K562 (cell line): ENCODE measurements around the gene WASF2. TPM values are rescaled to one million over a fixed set of nuclear protein-coding genes. Genes with fewer than 3 reads are reported as not detected.

Experiments used
- ARID4B ChIP-seq: sonication (generic); formaldehyde crosslinking; IDR thresholded peaks from 2 replicates; pipeline ENCODE4 v1.8.0; 2022; ENCODE audit warnings: mild to moderate bottlenecking, missing genetic modification reagents
- DPF2 ChIP-seq: fragments of 450-650 bp; IDR thresholded peaks from 2 replicates; pipeline ENCODE4 v1.6.1; 2016
- E2F1 ChIP-seq: sonication (generic); formaldehyde crosslinking; IDR thresholded peaks from 2 replicates; pipeline ENCODE4 v1.8.1; 2023; ENCODE audit warnings: mild to moderate bottlenecking, missing genetic modification reagents, moderate library complexity
- EGR1 ChIP-seq: fragments of 450-650 bp; conservative IDR thresholded peaks from 2 replicates; pipeline ENCODE4 v1.6.1; 2017; ENCODE audit warnings: mild to moderate bottlenecking
- ESRRA ChIP-seq: fragments of 450-650 bp; IDR thresholded peaks from 2 replicates; pipeline ENCODE4 v1.6.1; 2014; ENCODE audit warnings: low read depth, mild to moderate bottlenecking, moderate library complexity, borderline replicate concordance
- HDAC8 ChIP-seq: fragments of 450-650 bp; IDR thresholded peaks from 2 replicates; pipeline ENCODE4 v1.6.1; 2016; ENCODE audit warnings: mild to moderate bottlenecking, missing genetic modification characterization, moderate library complexity, missing compliant biosample characterization
- KLF16 ChIP-seq: IDR thresholded peaks from 2 replicates; pipeline ENCODE4 v1.6.1; 2016; ENCODE audit warnings: antibody characterized with exemption
- MCM5 ChIP-seq: fragments of 450-650 bp; IDR thresholded peaks from 2 replicates; pipeline ENCODE4 v1.6.1; 2016; ENCODE audit warnings: low read depth
- POLR2AphosphoS5 ChIP-seq: IDR thresholded peaks from 2 replicates; pipeline ENCODE4 v1.6.1; 2011; ENCODE audit warnings: mild to moderate bottlenecking, low read depth, low read length, moderate library complexity; ENCODE audit not compliant: control insufficient read depth, insufficient read depth
- RAD21 ChIP-seq, 2 experiments: fragments of 250-450 bp in 1 of 2; fragments of 450-650 bp in 1 of 2; sonication (Bioruptor Pico) in 1 of 2; formaldehyde crosslinking in 1 of 2; IDR thresholded peaks in 1 of 2; conservative IDR thresholded peaks in 1 of 2; 2 replicates each; pipeline versions ENCODE4 v1.4.0 to v1.8.0; 2020 to 2022; ENCODE audit warnings: mild to moderate bottlenecking in 2 of 2, moderate library complexity in 1 of 2
- RB1 ChIP-seq: fragments of 450-650 bp; IDR thresholded peaks from 2 replicates; pipeline ENCODE4 v1.6.1; 2017; ENCODE audit warnings: low read depth, mild to moderate bottlenecking
- ZNF764 ChIP-seq: fragments of 250-450 bp; sonication (Bioruptor Pico); IDR thresholded peaks from 2 replicates; pipeline ENCODE4 v1.4.0; 2020; ENCODE audit warnings: low read depth, mild to moderate bottlenecking, moderate library complexity
- ZNF778 ChIP-seq: fragments of 450-650 bp; formaldehyde crosslinking; IDR thresholded peaks from 2 replicates; pipeline ENCODE4 v1.4.0; 2020; ENCODE audit warnings: mild to moderate bottlenecking, moderate library complexity
- polyA plus RNA-seq, 8 experiments: library from polyadenylated mRNA; depleted of rRNA in 4 of 8; stranded (reverse) in 5 of 8; unstranded in 3 of 8; fragments of >200 nt; fragmentation: Nextera tagmentation in 2 of 8; fragmentation: Illumina TruSeq in 1 of 8; extraction: Ambion mirVana in 2 of 8; extraction: Trizol in 1 of 8; gene quantifications; 2 replicates each; pipeline versions ENCODE4 v1.2.1 to v1.2.3, GENCODE V29; 2011 to 2014; ENCODE audit warnings: inconsistent platforms in 1 of 8, missing spikeins in 1 of 8
- total RNA-seq, 7 experiments: library from RNA; depleted of rRNA in 6 of 7; stranded (reverse); fragments of >200 nt in 6 of 7; fragmentation: Illumina TruSeq in 2 of 7; extraction: Trizol in 2 of 7; gene quantifications; 2 replicates each; pipeline versions ENCODE4 v1.2.1 to v1.2.3, GENCODE V29; 2011 to 2021; ENCODE audit warnings: low replicate concordance in 1 of 7
- TF ChIP-seq, protein P1 (sequence below): fragments of 450-650 bp; IDR thresholded peaks from one replicate; pipeline ENCODE4 v1.6.1; 2018; ENCODE audit warnings: mild to moderate bottlenecking, moderate library complexity; ENCODE audit not compliant: partially characterized antibody
- TF ChIP-seq, protein P2 (sequence below): fragments of 450-650 bp; IDR thresholded peaks from 2 replicates; pipeline ENCODE4 v1.6.1; 2016; ENCODE audit warnings: low read depth, mild to moderate bottlenecking, moderate library complexity
- TF ChIP-seq, protein P3 (sequence below): fragments of 450-650 bp; formaldehyde crosslinking; IDR thresholded peaks from 2 replicates; pipeline ENCODE4 v1.4.0; 2020; ENCODE audit warnings: mild to moderate bottlenecking, moderate library complexity
- TF ChIP-seq, protein P4 (sequence below): sonication (generic); formaldehyde crosslinking; IDR thresholded peaks from 2 replicates; pipeline ENCODE4 v1.8.0; 2022; ENCODE audit warnings: missing genetic modification reagents, mild to moderate bottlenecking, moderate library complexity, borderline replicate concordance

WASF2 gene
- total and polyA plus RNA-seq, 9 of the 15 experiments (the other 6 are each of a cell fraction or from before 2014, with no cell fraction given) = 8.2 to 163 (median 31.2) TPM

DNA sequence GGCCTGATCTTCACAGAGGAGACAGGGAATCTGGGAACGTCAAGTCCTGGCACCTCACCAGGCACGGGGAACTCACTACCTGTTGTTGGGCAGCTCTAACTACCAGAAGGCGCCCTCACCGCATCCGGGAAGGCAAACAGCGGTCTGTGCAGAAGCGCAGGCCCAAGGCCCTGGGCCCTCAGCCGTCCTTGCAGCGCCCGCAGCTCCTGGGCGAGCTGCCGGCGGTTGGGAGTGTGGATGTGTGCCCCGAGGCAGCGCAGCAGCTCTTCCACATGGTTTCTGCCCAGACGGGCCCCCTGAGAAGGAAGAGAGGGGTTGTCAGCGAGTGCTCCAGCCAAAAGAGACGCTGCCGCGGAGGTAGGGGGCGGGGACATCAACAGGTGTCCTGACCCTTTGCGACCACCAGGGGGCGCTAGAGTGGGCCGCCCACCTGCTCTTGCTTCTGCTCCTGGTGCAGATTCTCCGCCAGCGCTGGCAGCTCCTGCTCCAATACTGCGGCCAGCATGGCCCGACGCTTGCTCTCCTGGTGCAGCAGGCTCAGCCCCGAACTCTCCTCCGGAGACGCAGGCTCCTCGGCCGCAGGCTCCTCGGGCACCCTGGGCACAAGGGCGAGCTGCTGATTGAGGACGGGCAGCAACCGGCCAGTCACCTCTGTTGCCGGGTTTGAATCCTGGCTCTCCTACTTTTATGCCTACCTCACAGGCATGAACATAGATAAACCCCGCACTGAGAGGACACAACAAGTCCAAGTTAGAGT is 132.5 kb downstream of the WASF2 start (continued):
- TF ChIP-seq ESRRA (peak; percentile 32; the same call in 1 of the 2 replicates), HDAC8 (tag) (peak; percentile 51; the same call in 1 of the 2 replicates), ZNF778 (CRISPR knock-in tag) (no peak), MCM5 (no peak), E2F1 (peak; percentile 65; the same call in 1 of the 2 replicates), DPF2 (no peak), ARID4B (CRISPR knock-in tag) (0 out of 2 replicates have a peak, but pooled peaks have one; percentile 58), EGR1 (peak; percentile 86), ZNF764 (CRISPR knock-in tag) (0 out of 2 replicates have a peak, but pooled peaks have one; percentile 37), RB1 (peak; percentile 72), RAD21 (CRISPR knock-in tag; conservative IDR thresholded peaks at IDR 0.05 in 1 of 2, IDR thresholded peaks at IDR 0.05 in 1 of 2) (peak; percentile 61 to 84), POLR2AphosphoS5 (no peak), KLF16 (peak; percentile 69)
- TF ChIP-seq, protein P1, sequence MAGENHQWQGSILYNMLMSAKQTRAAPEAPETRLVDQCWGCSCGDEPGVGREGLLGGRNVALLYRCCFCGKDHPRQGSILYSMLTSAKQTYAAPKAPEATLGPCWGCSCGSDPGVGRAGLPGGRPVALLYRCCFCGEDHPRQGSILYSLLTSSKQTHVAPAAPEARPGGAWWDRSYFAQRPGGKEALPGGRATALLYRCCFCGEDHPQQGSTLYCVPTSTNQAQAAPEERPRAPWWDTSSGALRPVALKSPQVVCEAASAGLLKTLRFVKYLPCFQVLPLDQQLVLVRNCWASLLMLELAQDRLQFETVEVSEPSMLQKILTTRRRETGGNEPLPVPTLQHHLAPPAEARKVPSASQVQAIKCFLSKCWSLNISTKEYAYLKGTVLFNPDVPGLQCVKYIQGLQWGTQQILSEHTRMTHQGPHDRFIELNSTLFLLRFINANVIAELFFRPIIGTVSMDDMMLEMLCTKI = no peak
- TF ChIP-seq, protein P2, sequence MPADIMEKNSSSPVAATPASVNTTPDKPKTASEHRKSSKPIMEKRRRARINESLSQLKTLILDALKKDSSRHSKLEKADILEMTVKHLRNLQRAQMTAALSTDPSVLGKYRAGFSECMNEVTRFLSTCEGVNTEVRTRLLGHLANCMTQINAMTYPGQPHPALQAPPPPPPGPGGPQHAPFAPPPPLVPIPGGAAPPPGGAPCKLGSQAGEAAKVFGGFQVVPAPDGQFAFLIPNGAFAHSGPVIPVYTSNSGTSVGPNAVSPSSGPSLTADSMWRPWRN = no peak
- TF ChIP-seq, protein P3, sequence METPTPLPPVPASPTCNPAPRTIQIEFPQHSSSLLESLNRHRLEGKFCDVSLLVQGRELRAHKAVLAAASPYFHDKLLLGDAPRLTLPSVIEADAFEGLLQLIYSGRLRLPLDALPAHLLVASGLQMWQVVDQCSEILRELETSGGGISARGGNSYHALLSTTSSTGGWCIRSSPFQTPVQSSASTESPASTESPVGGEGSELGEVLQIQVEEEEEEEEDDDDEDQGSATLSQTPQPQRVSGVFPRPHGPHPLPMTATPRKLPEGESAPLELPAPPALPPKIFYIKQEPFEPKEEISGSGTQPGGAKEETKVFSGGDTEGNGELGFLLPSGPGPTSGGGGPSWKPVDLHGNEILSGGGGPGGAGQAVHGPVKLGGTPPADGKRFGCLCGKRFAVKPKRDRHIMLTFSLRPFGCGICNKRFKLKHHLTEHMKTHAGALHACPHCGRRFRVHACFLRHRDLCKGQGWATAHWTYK (CRISPR knock-in tag) = peak; percentile 29; the same call in 1 of the 2 replicates
- TF ChIP-seq, protein P4, sequence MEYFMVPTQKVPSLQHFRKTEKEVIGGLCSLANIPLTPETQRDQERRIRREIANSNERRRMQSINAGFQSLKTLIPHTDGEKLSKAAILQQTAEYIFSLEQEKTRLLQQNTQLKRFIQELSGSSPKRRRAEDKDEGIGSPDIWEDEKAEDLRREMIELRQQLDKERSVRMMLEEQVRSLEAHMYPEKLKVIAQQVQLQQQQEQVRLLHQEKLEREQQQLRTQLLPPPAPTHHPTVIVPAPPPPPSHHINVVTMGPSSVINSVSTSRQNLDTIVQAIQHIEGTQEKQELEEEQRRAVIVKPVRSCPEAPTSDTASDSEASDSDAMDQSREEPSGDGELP (CRISPR knock-in tag) = peak; percentile 78; the same call in 1 of the 2 replicates
